LNCaP clone FGC (cell line): ENCODE measurements around the gene ALG6.

Experiments
- DNase-seq: peaks from one replicate; pipeline ENCODE4 v3.0.0-alpha.2; 2011; ENCODE audit warnings: low read depth
- H3K4me3 ChIP-seq: 2 replicates; pipeline ENCODE4 v1.5.1; 2011; ENCODE audit warnings: mild to moderate bottlenecking, low read depth, low read length, control low read depth
- TF ChIP-seq, protein P1 (sequence below): IDR thresholded peaks from 2 replicates; pipeline ENCODE4 v1.5.1; 2012; ENCODE audit warnings: mild to moderate bottlenecking; ENCODE audit not compliant: control insufficient read depth, insufficient read depth; ENCODE audit errors: extremely low read depth

ALG6 gene

GRCh38 chr1:63326106-63326472, 41.3 kb upstream of the ALG6 start:
- no peak for DNase-seq
- no peak overlapping the region for H3K4me3 ChIP-seq

GRCh38 chr1:63326473-63327380, 40.7 kb upstream of the ALG6 start:
- no peak overlapping the region for H3K4me3 ChIP-seq
- DNase-seq: no peak
- TF ChIP-seq, protein P1, sequence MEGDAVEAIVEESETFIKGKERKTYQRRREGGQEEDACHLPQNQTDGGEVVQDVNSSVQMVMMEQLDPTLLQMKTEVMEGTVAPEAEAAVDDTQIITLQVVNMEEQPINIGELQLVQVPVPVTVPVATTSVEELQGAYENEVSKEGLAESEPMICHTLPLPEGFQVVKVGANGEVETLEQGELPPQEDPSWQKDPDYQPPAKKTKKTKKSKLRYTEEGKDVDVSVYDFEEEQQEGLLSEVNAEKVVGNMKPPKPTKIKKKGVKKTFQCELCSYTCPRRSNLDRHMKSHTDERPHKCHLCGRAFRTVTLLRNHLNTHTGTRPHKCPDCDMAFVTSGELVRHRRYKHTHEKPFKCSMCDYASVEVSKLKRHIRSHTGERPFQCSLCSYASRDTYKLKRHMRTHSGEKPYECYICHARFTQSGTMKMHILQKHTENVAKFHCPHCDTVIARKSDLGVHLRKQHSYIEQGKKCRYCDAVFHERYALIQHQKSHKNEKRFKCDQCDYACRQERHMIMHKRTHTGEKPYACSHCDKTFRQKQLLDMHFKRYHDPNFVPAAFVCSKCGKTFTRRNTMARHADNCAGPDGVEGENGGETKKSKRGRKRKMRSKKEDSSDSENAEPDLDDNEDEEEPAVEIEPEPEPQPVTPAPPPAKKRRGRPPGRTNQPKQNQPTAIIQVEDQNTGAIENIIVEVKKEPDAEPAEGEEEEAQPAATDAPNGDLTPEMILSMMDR: no peak

More at GRCh38 chr1:63326106-63326472, 41.3 kb upstream of the ALG6 start:
- TF ChIP-seq, protein P1: no peak

DNA sequence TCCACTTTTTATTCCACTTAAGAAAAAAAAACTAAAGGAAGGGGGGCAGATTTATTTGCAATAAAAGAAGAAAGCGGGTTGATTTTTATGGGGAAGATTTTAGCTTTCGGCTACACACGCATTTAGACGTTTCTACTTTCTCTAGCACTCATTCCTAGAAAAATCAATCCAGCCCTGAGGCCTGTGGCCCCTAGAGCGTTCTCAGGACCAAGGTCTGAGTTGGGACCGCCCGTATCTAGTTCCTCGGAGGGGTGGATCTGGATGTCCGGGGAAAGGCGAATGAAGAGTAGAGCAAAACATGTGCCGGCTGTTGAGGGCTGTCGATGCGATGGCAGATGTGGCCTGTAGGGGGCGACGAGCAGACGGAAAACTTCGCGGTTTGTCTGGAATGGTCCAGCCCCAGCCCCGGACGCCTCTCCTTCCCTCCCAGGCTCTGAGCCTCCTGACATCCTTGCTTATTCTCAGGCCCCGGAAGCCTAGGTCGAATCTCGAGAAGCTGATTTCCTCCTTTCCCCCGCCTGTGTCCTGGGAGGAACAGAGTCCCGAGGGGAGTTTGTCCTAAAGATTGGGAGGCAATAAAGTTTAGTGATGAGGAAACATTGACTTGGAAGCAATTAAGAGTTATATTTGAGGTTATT, 39.9 kb upstream of the ALG6 start:
- TF ChIP-seq, protein P1: peak; percentile 93
- H3K4me3 ChIP-seq: no peak overlapping the region
- no peak for DNase-seq

DNA sequence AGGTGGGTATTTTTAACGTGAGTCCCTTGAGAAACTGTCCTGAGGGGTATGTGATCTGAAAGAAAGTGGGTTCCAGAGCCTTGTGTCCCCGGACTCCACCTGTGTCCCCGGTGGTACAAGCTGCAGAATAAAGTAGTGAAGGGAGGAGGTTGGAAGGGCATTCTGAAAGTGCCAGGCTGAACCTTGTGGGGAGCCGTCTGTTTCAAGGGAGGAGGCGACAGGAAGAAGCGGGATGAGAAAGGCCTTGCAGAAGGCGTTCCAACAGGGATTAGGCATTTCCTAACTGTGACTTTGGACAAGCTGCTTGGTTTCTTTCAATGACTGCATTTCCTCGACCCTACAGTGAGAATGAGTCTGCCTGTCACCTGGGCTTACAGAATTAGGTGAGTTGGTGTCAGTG, 39.3 kb upstream of the ALG6 start:
- TF ChIP-seq, protein P1: no peak
- H3K4me3 ChIP-seq: no peak overlapping the region
- DNase-seq: no peak

DNA sequence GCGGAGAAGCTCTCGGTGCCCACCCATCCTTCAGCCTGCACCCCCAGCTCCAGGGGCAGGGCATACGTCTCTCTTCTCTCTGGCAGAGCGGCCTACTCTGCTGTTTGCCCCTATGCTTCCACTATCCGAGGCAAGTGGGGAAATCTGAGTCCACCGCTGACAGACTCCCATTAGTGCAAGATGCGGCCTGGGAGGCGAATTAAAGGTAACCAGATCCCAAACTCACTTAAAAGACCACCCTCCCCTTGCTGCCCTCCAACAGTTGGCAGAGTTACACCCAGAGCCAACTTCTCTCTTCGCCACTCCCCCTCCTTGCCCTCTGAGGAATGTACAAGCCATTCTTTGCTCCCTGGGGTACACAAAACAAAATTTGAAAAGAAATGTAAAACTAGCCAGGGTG, 38.6 kb upstream of the ALG6 start:
- TF ChIP-seq, protein P1: no peak
- no peak for DNase-seq
- no peak overlapping the region for H3K4me3 ChIP-seq

- no peak overlapping the region for H3K4me3 ChIP-seq
- no peak for DNase-seq
- TF ChIP-seq, protein P1: no peak
These were observed 37.7 kb upstream of the ALG6 start for GRCh38 chr1:63329621-63330330.
